GM18867 (cell line): ENCODE measurements around the gene MSMO1.
A peak's percentile ranks its signal among the peaks of the same experiment; 100 is the strongest.

ENCODE experiments used
- ATAC-seq: cut with Tn5 transposase; IDR thresholded peaks from one replicate; pipeline ENCODE4 v1.9.1; 2021; ENCODE audit warnings: mild to moderate bottlenecking, moderate library complexity; ENCODE audit not compliant: unreplicated experiment

MSMO1 gene

GRCh38 chr4:165359506-165359905, 32.0 kb downstream of the MSMO1 start:
- ATAC-seq = no peak

GRCh38 chr4:165360041-165360695, 32.7 kb downstream of the MSMO1 start:
- ATAC-seq = no peak

DNA sequence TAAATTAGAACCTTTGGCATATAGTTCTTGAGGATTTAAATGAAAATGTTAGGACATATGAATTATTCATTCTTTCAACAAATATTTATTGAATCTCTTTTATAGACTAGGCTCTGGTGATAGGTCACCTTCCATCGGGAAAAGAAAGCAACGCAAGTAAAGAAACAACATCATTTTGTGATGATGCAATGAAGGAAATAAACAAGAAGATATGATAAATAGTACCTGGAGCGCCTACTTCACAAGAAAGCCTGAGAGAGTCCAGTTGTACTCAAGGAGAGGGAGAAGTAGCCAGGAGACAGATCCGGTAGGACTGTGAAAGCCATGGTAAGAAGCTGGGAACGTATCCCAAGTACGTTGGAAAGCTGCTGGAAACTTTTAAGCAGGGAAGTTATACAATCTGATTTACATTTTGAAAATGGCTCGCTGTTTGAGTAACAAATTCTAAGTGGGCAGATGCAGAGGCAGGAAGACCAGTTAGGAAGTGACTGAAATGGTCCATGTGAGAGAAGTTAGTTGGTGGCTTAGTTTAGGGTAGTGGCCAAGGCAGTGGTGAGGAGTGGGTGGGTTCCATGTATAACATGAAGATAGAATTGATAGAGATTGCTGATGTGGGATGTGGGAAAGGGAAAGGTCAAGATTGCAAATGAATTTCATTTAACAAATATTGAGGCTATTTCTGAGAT, 33.7 kb downstream of the MSMO1 start:
- no peak for ATAC-seq

GRCh38 chr4:165361810-165362209, 34.3 kb downstream of the MSMO1 start:
- ATAC-seq = no peak

GRCh38 chr4:165364452-165365080, 37.1 kb downstream of the MSMO1 start:
- ATAC-seq = no peak

DNA sequence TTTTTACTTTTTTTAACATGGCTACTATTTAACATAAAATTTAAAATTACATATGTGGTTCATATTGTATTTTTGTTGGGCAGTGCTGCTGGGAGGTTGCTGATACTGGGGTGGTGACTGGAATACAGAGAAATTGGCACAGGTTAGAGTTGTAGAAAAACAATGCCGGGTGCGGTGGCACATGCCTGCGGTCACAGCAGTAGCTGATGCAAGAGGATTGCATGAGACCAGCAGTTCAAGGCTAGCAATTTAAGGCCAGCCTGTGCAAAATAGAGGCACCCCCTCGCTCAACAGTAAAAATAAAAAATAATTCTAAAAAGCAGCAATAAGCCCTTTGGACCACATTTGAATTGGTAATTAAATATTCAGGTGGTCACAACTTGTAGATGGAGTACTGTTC, 39.6 kb downstream of the MSMO1 start:
- ATAC-seq = no peak

- no peak for ATAC-seq
These were observed 40.6 kb downstream of the MSMO1 start for GRCh38 chr4:165368114-165368513.

GRCh38 chr4:165368567-165368966, 41.1 kb downstream of the MSMO1 start:
- ATAC-seq = no peak

DNA sequence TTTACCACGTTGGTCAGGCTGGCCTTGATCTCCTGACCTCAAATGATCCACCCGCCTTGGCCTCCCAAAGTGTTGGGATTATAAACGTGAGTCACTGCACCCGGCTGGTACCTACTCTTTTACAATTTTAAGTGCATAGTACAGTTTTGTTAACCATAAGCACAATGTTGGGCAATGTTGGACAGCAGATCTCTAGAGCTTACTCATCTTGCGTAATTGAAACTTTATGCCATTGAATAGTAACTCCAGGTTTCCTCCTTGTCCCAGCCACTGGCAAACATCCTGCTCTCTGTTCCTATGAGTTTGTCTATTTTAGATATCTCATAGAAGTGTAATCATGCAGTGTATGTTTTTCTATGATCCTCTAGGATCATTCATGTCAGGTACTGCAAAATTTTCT, 42.1 kb downstream of the MSMO1 start:
- no peak for ATAC-seq

DNA sequence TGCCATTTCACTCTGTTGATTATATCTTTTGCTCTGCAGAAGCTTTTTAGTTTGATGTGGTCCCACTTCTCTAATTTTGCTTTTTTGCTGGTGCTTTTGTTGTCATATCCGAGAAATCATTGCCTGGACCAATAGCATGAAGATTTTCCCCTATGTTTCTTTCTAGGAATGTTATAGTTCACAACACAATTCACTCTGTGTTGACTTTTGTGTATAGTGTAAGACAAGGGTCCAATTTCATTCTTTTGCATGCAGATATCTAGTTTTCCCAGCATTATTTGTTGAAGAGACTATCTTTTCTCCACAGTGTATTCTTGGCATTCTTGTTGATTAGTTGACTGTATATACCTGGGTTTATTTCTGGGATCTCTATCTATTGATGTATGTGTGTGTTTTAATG, 43.1 kb downstream of the MSMO1 start:
- ATAC-seq = no peak

DNA sequence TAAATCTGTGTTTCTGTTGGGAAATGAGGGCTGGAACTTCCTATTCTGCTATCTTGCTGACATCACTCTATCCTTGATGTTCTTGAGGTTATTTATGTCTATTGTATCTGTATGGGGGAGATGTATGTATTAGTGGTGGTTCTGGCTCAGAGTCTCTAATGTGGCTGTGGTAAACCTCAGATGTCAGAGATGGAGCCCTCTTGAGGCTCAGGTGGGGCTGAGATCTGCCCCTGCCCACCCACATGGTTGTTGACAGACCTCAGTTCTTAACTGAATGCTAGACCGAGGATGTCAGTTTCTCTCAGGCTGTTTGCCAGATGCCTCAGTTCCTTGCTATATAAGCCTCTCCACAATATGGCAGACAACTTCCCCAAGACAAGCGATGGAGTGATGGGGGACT, 48.0 kb downstream of the MSMO1 start:
- ATAC-seq = no peak

GRCh38 chr4:165378398-165378744, 50.9 kb downstream of the MSMO1 start:
- no peak for ATAC-seq

GRCh38 chr4:165378745-165379677, 51.5 kb downstream of the MSMO1 start, which contains the start of gene CPE:
CPE (plus strand) TSS chr4:165379008; CDS start chr4:165379222, 214 bp downstream.
- ATAC-seq = peak; percentile 88

- ATAC-seq = no peak
These were observed 52.2 kb downstream of the MSMO1 start for GRCh38 chr4:165379678-165380064.

DNA sequence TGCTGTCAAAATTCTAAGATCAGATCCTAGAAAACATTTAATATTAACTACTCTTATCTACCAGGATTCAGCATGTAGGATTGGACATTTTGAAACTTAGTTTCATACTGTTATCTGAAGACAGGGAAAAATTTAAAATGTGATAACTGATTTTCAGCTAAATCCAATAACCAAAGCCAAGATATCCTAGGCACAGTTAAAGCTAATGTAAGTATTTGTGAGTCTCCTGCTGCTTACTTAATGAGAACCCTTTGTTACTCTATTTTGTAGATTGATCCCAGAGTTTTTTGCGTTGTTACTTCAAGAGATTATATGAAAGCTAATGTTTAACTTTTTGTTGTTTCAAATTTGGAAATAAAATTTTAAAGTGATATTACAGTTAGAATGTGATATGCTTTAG, 53.3 kb downstream of the MSMO1 start:
- no peak for ATAC-seq

- no peak for ATAC-seq
These were observed 54.4 kb downstream of the MSMO1 start for GRCh38 chr4:165381821-165382373.

- no peak for ATAC-seq
These were observed 55.2 kb downstream of the MSMO1 start for GRCh38 chr4:165382640-165383039.

GRCh38 chr4:165383591-165384073, 56.2 kb downstream of the MSMO1 start:
- no peak for ATAC-seq

- no peak for ATAC-seq
These were observed 56.7 kb downstream of the MSMO1 start for GRCh38 chr4:165384186-165384585.

DNA sequence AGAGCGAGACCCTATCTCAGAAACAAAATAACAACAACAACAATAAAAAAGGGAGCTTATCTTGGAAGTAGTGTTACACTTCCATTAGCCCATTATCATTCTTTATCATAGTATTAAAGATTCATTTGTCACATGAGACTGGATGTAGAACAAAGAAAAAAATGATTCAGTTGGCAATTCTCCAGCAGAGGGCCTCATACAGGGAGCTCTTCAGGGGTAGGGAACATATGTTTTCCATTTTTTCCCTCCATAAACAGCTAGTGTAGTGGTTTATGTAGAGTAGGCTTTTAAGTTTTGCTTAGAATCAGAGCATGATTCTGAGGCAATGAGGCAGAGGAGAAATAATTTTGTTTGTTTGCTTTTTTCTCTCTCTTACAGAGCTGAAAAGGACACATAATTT, 57.1 kb downstream of the MSMO1 start:
- ATAC-seq = no peak

DNA sequence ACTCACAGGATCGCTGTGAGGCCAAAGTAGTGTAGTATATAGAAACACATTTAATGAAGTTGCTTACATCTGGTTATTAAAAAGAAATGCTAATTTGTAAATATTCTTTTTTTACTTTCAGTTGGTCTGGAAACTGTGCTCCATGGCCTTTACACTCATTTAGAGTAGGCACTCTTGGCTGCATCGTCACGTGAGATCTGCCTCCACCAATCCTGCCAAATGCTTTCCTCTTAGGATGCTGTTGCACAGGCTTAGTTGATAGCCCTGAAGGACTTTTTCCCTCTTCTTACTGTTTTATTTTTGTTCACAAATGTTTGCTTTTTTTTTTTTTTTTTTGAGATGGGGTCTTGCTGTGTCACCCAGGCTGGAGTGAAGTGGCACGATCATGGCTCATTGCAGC, 57.7 kb downstream of the MSMO1 start:
- ATAC-seq = no peak
